Uterus (tissue), 4 donors: ENCODE measurements around the gene TUBB4B. TPM values are rescaled to one million over a fixed set of nuclear protein-coding genes. Genes with fewer than 3 reads are reported as not detected.
A peak's percentile ranks its signal among the peaks of the same experiment; 100 is the strongest.

Source experiments
- DNase-seq, 2 donors: peaks; one replicate each; pipeline ENCODE4 v3.0.0-alpha.2; 2019 to 2020
- H3K27ac ChIP-seq, 2 donors: fragments of 200-600 bp; sonication (generic); 1 replicate in 1 of 2; 2 replicates in 1 of 2; pipeline ENCODE4 v1.5.1; 2016 to 2018
- H3K27me3 ChIP-seq, 2 donors: fragments of 200-600 bp; sonication (generic); one replicate each; pipeline ENCODE4 v1.5.1; 2018 to 2019; ENCODE audit warnings: control low read depth in 1 of 2
- H3K36me3 ChIP-seq, 2 donors: fragments of 200-600 bp; sonication (generic); one replicate each; pipeline ENCODE4 v1.5.1; 2019; ENCODE audit warnings: control low read depth in 1 of 2
- H3K4me1 ChIP-seq, 2 donors: fragments of 200-600 bp; sonication (generic); one replicate each; pipeline ENCODE4 v1.5.1; 2018 to 2019; ENCODE audit warnings: control low read depth in 1 of 2
- H3K4me3 ChIP-seq, 2 donors: fragments of 200-600 bp; sonication (generic); 1 replicate in 1 of 2; 2 replicates in 1 of 2; pipeline ENCODE4 v1.5.1; 2018 to 2019; ENCODE audit warnings: mild to moderate bottlenecking in 1 of 2
- H3K9me3 ChIP-seq, 2 donors: fragments of 200-600 bp; sonication (generic); one replicate each; pipeline ENCODE4 v1.5.1; 2019; ENCODE audit warnings: control low read depth in 1 of 2
- POLR2A ChIP-seq, 2 donors: fragments of 450-650 bp; IDR thresholded peaks; one replicate each; pipeline ENCODE4 v1.6.1; 2016; ENCODE audit warnings: antibody characterized with exemption in 2 of 2, mild to moderate bottlenecking in 1 of 2, moderate library complexity in 1 of 2
- intact Hi-C: fragments of 100-400 bp; cut with DNase I; formaldehyde crosslinking; loops from one replicate; pipeline ENCODE4 v1.15.1; 2023; ENCODE audit warnings: low total_unique reads
- total RNA-seq, 4 donors: library from RNA; depleted of rRNA in 3 of 4; stranded (reverse); fragments of >200 nt in 3 of 4; gene quantifications; one replicate each; pipeline versions ENCODE4 v1.1.0 to v1.2.4, GENCODE V29; 2014 to 2023
- TF ChIP-seq, protein P1 (sequence below), 4 experiments: fragments of 200-600 bp in 2 of 4; fragments of 450-650 bp in 2 of 4; sonication (generic) in 2 of 4; IDR thresholded peaks; one replicate each; pipeline ENCODE4 v1.5.1; 2016 to 2019; ENCODE audit warnings: antibody characterized with exemption in 4 of 4, mild to moderate bottlenecking in 2 of 4, moderate library complexity in 1 of 4
- donor health status: DM: yes; HTN: yes; CAD: no.

TUBB4B gene
- total RNA-seq, 4 donors from 2014 or later = 91.5 to 174 (median 139) TPM

DNA sequence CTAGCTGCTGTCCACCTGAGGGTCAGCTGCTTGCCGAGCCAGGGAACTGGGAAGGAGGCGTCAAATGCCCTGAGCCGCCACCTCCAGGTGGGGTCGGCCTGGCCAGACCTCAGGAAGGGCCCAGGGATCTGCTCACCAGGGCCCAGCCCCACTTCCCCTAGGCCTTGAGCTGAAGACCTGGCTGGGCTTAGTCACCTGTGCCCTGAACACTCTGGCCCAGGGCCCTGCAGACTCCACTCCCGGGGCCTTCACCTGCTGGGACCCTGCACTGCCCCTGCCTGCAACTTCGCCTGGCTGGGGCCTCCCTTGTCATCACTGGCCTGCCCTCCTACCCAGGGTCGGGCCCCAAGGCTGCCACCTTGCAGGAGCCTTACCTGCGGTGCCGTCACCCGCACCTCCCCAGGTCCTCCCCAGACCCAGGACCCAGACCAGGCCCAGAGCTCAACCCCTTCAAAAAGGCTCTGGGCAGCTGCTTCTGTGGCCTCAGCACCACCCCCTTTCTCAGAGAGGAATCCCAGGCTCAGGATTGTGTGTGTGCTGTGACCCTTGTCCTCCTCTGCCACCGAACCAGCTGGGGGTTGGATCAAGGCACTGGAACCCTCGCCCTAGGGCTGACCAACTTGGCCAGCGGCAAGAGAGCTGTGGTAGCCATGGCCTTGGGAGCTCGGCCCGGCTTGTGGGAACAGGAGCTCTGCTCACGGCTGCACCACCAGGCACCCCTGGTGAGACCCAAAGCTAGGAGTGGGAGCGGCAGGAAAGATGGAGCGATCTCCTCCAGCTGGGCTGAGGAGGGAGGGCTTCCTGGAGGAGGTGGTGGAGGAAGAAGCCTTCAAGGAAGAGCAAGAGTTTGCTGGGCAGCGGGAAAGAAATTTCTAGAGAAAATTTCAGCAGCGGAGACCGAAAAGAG, 12.9 kb downstream of the TUBB4B start:
- H3K27ac ChIP-seq = peak overlapping the region in 1 of 2 donors; percentile 71
- intact Hi-C loops = no loop called here

DNA sequence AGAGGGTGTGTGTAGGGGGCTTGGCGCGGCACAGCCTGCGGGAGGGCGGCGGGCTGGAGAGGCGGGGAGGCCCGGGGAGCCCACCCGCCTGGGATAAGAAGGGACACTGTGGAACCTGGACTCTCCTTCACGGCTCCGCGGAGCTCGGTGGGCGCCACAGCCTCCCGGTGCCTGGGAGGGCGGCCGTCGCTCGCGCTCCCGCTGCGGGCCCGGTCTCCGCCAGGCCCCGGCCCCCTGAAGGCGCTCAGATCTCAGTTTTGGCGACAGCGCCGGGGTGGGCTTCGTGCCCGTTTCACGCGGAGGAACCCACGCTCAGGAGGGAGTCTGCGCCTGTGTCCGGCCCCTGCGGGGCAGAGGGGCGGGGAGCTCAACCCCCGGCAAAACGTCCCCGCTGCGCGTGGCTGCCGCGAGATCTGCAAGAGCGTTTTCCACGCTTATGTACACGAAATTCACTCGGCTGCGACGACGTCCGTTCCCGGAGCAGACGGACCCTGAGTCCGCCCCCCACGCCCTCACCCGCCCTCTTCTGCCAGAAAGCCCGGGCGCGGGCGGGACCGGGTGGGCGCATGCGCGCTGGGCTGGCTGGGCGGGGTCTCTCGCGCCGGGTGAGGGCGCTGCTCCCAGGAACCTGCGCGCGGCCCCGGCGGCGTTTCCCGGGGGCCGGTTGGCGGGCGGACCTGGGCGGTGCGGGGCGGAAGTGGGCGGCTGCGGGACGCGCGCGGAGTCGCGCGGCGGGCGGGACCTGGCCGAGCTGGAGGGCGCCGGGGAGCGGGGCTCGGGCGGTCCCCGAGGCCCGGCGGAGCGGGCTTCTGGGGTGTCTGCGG, 13.7 kb downstream of the TUBB4B start, which contains the start of gene NELFB:
Gene NELFB, plus strand, starts transcription at position 704 of the 824 bp plus-strand sequence.
- no peaks in the 10 kb centered on the region for H3K27me3 ChIP-seq
- intact Hi-C loops = no loop called here
- TF ChIP-seq, protein P1, sequence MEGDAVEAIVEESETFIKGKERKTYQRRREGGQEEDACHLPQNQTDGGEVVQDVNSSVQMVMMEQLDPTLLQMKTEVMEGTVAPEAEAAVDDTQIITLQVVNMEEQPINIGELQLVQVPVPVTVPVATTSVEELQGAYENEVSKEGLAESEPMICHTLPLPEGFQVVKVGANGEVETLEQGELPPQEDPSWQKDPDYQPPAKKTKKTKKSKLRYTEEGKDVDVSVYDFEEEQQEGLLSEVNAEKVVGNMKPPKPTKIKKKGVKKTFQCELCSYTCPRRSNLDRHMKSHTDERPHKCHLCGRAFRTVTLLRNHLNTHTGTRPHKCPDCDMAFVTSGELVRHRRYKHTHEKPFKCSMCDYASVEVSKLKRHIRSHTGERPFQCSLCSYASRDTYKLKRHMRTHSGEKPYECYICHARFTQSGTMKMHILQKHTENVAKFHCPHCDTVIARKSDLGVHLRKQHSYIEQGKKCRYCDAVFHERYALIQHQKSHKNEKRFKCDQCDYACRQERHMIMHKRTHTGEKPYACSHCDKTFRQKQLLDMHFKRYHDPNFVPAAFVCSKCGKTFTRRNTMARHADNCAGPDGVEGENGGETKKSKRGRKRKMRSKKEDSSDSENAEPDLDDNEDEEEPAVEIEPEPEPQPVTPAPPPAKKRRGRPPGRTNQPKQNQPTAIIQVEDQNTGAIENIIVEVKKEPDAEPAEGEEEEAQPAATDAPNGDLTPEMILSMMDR (IDR thresholded peaks at IDR 0.05) = peak in 3 of 4 experiments; percentile 19 to 35 (median 22)
- peak; percentile 39 to 69 for TF ChIP-seq POLR2A (IDR thresholded peaks at IDR 0.05)
- peak within 1 kb of the TSS; percentile 56 to 75 for H3K27ac ChIP-seq
- DNase-seq = peak; percentile 90 to 95
- no peaks in the 10 kb centered on the region for H3K9me3 ChIP-seq
- peaks cover 0 to 17% of the 10 kb centered on the region in 2 donors for H3K4me1 ChIP-seq
- H3K36me3 ChIP-seq = no peaks in the 10 kb centered on the region
- H3K4me3 ChIP-seq = peak within 1 kb of the TSS; percentile 81 to 97

More for the DNA sequence above, 12.9 kb downstream of the TUBB4B start:
- Histone ChIP-seq H3K27me3 (no peaks in the 10 kb centered on the region), H3K9me3 (no peaks in the 10 kb centered on the region), H3K4me3 (peak overlapping the region; percentile 81 to 97), H3K36me3 (no peaks in the 10 kb centered on the region), H3K4me1 (peaks cover 0 to 17% of the 10 kb centered on the region in 2 donors)
- DNase-seq = no peak
- TF ChIP-seq POLR2A (IDR thresholded peaks at IDR 0.05) = no peak
- TF ChIP-seq, protein P1 (IDR thresholded peaks at IDR 0.05) = no peak

DNA sequence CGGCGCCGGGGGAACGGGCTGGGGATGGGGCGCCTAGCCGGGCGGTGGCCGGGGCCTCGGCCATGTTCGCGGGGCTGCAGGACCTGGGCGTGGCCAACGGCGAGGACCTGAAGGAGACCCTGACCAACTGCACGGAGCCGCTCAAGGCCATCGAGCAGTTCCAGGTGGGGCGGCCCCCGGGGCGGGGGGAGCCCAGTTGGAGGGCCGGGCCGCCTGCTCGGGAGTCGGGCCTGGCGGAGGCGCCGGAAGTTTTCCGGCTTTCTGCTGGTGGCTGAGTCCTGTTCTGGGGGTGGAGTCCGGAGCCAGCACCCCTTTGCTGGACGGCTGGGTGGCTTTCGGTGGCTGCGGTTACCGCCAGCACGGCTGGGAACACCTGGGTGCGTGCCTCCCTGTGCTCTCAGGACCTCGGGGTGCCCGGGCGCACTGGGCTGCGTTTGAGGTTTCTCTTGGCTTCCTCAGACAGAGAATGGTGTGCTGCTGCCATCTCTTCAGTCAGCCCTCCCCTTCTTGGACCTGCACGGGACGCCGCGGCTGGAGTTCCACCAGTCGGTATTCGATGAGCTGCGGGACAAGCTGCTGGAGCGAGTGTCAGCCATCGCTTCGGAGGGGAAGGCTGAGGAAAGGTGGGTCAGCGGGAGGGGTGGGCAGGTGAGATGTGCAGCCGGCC, 14.5 kb downstream of the TUBB4B start:
- TF ChIP-seq POLR2A (IDR thresholded peaks at IDR 0.05) = no peak
- TF ChIP-seq, protein P1 (IDR thresholded peaks at IDR 0.05) = no peak
- DNase-seq = no peak
- no peaks in the 10 kb centered on the region for H3K36me3 ChIP-seq
- no peaks in the 10 kb centered on the region for H3K9me3 ChIP-seq
- H3K27ac ChIP-seq = peak overlapping the region; percentile 56 to 75
- intact Hi-C loops = no loop called here
- H3K4me1 ChIP-seq = peaks cover 0 to 17% of the 10 kb centered on the region in 2 donors
- peak overlapping the region; percentile 81 to 97 for H3K4me3 ChIP-seq
- no peaks in the 10 kb centered on the region for H3K27me3 ChIP-seq

DNA sequence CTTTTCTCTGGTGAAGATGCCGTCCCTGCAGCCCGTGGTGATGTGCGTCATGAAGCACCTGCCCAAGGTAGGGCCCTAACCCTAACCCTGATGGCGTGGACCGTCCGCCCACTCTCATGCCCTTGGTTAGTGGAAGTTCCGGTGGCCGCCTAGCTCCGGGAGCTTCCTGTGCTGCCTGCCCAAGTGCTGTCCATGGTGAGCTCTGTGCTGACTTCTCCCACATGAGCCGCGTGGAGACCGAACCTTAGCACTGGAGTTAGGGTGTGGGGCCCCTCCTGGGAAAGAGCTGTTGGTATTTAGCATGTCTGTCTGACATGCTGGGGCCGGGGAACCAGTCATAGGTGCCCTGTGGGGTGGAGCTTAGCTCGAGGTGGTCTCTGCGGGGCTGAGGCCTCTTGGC, 15.3 kb downstream of the TUBB4B start:
- Histone ChIP-seq H3K27me3 (no peaks in the 10 kb centered on the region), H3K36me3 (no peaks in the 10 kb centered on the region), H3K9me3 (no peaks in the 10 kb centered on the region), H3K4me1 (peaks cover 0 to 17% of the 10 kb centered on the region in 2 donors), H3K27ac (no peak overlapping the region), H3K4me3 (peak overlapping the region in 1 of 2 donors; percentile 97)
- TF ChIP-seq POLR2A (IDR thresholded peaks at IDR 0.05) = no peak
- TF ChIP-seq, protein P1 (IDR thresholded peaks at IDR 0.05) = no peak
- intact Hi-C loops = no loop called here
- DNase-seq = no peak
